IMR-90 (cell line): Measurements from ENCODE around the gene FBXO5. TPM values are rescaled to one million over a fixed set of nuclear protein-coding genes. Genes with fewer than 3 reads are reported as not detected.

Experiments used
- ATAC-seq: fragments of 200-7000 bp; cut with Tn5 transposase; 2 replicates; pipeline ENCODE4 v1.9.1; 2020; ENCODE audit warnings: low read depth, mild to moderate bottlenecking, moderate library complexity
- BruUV-seq: library from RNA; stranded (reverse); fragments of 400-500 nt; replicated peaks from 2 replicates; lab custom pipeline; 2021; lab: Mats Ljungman, UMichigan
- CTCF ChIA-PET: fragments of 300-600 bp; formaldehyde crosslinking; extraction: SDS; loops from one replicate; lab custom pipeline; 2021; ENCODE audit warnings: antibody characterized with exemption; lab: Yijun Ruan, JAX
- POLR2A ChIA-PET: fragments of 300-600 bp; sonication (Branson Sonifier 250); formaldehyde crosslinking; loops from one replicate; lab custom pipeline; 2022; ENCODE audit warnings: antibody characterized with exemption; ENCODE audit not compliant: unreplicated experiment; lab: Charles Lee
- DNase-seq: peaks from one replicate; pipeline ENCODE4 v3.0.0; 2013
- H2AFZ ChIP-seq: replicated peaks from 2 replicates; pipeline ENCODE3; 2013; ENCODE audit warnings: low read length, mild to moderate bottlenecking; ENCODE audit not compliant: poor library complexity
- H2AK5ac ChIP-seq: 2 replicates; pipeline ENCODE4 v1.6.1; 2013; ENCODE audit warnings: low read depth, low read length, inconsistent platforms
- H2AK9ac ChIP-seq: replicated peaks from 2 replicates; pipeline ENCODE3; 2013; ENCODE audit warnings: mild to moderate bottlenecking, low read depth, low read length, moderate library complexity; ENCODE audit not compliant: poor library complexity
- H2BK120ac ChIP-seq: 2 replicates; pipeline ENCODE4 v1.6.1; 2013; ENCODE audit warnings: low read depth, low read length, inconsistent platforms
- H2BK15ac ChIP-seq: 3 replicates; pipeline ENCODE4 v1.6.1; 2013; ENCODE audit warnings: low read depth, low read length, inconsistent platforms
- H2BK20ac ChIP-seq: 2 replicates; pipeline ENCODE4 v1.6.1; 2013; ENCODE audit warnings: low read depth, mild to moderate bottlenecking, inconsistent platforms, low read length, moderate library complexity
- H2BK5ac ChIP-seq: 2 replicates; pipeline ENCODE4 v1.6.1; 2013; ENCODE audit warnings: mild to moderate bottlenecking, low read depth, low read length, inconsistent platforms; ENCODE audit not compliant: poor library complexity, severe bottlenecking
- H3K14ac ChIP-seq: replicated peaks from 2 replicates; pipeline ENCODE4 v1.6.1; 2013; ENCODE audit warnings: low read depth, low read length, inconsistent platforms
- H3K18ac ChIP-seq: 2 replicates; pipeline ENCODE4 v1.6.1; 2013; ENCODE audit warnings: low read depth, low read length, control low read depth
- H3K23ac ChIP-seq: 2 replicates; pipeline ENCODE4 v1.6.1; 2013; ENCODE audit warnings: low read depth, low read length, inconsistent platforms
- H3K27ac ChIP-seq: 2 replicates; pipeline ENCODE4 v1.5.1; 2013; ENCODE audit warnings: mild to moderate bottlenecking, control low read depth, low read length; ENCODE audit not compliant: insufficient read depth
- H3K27me3 ChIP-seq: 2 replicates; pipeline ENCODE4 v1.6.1; 2013; ENCODE audit warnings: low read length; ENCODE audit not compliant: control insufficient read depth, insufficient read depth
- H3K36me3 ChIP-seq: 2 replicates; pipeline ENCODE4 v1.6.1; 2013; ENCODE audit warnings: low read length, mixed read lengths; ENCODE audit not compliant: control insufficient read depth, insufficient read depth
- H3K4ac ChIP-seq: 2 replicates; pipeline ENCODE4 v1.6.1; 2013; ENCODE audit warnings: low read depth, low read length, inconsistent platforms
- H3K4me1 ChIP-seq: 2 replicates; pipeline ENCODE4 v1.6.1; 2013; ENCODE audit warnings: low read length, mixed read lengths; ENCODE audit not compliant: control insufficient read depth, insufficient read depth
- H3K4me2 ChIP-seq: 2 replicates; pipeline ENCODE4 v1.6.1; 2013; ENCODE audit warnings: low read depth, mild to moderate bottlenecking, control low read depth, low read length, moderate library complexity
- H3K4me3 ChIP-seq: 2 replicates; pipeline ENCODE4 v1.5.1; 2013; ENCODE audit warnings: low read depth, mild to moderate bottlenecking, control low read depth, low read length, moderate library complexity; ENCODE audit not compliant: insufficient read depth
- H3K56ac ChIP-seq: 2 replicates; pipeline ENCODE4 v1.6.1; 2013; ENCODE audit warnings: low read length, inconsistent platforms; ENCODE audit not compliant: insufficient read depth; ENCODE audit errors: extremely low read depth
- H3K79me1 ChIP-seq, 2 experiments: 2 replicates each; pipeline ENCODE4 v1.6.1; 2013; ENCODE audit warnings: low read length in 2 of 2, inconsistent platforms in 1 of 2, low read depth in 1 of 2
- H3K9ac ChIP-seq: 2 replicates; pipeline ENCODE4 v1.6.1; 2013; ENCODE audit warnings: low read depth, low read length, control low read depth
- H3K9me1 ChIP-seq: 2 replicates; pipeline ENCODE4 v1.6.1; 2013; ENCODE audit warnings: low read length, inconsistent platforms; ENCODE audit not compliant: insufficient read depth
- H3K9me3 ChIP-seq: 2 replicates; pipeline ENCODE4 v1.6.1; 2013; ENCODE audit warnings: low read length; ENCODE audit not compliant: control insufficient read depth, insufficient read depth
- H4K20me1 ChIP-seq: 2 replicates; pipeline ENCODE4 v1.6.1; 2013; ENCODE audit warnings: low read length, inconsistent platforms; ENCODE audit not compliant: insufficient read depth
- H4K5ac ChIP-seq: 2 replicates; pipeline ENCODE4 v1.6.1; 2013; ENCODE audit warnings: mild to moderate bottlenecking, low read depth, low read length, control low read depth
- H4K8ac ChIP-seq, 2 experiments: 2 replicates each; pipeline ENCODE4 v1.6.1; 2013; ENCODE audit warnings: low read depth in 2 of 2, low read length in 2 of 2, control low read depth in 1 of 2, inconsistent platforms in 1 of 2
- H4K91ac ChIP-seq: 2 replicates; pipeline ENCODE4 v1.6.1; 2013; ENCODE audit warnings: low read depth, low read length, inconsistent platforms; ENCODE audit not compliant: insufficient read depth
- BHLHE40 ChIP-seq: fragments of 150-350 bp; IDR thresholded peaks from 2 replicates; pipeline ENCODE4 v1.6.1; 2016; ENCODE audit warnings: mild to moderate bottlenecking, low read depth, low read length
- CEBPB ChIP-seq: IDR thresholded peaks from 2 replicates; pipeline ENCODE4 v1.6.1; 2012; ENCODE audit warnings: low read depth, low read length, improper control_type of control experiment
- CTCF ChIP-seq: conservative IDR thresholded peaks from 2 replicates; pipeline ENCODE4 v1.5.1; 2012; ENCODE audit warnings: mild to moderate bottlenecking, low read depth, low read length, improper control_type of control experiment
- MXI1 ChIP-seq: IDR thresholded peaks from 2 replicates; pipeline ENCODE4 v1.6.1; 2012; ENCODE audit warnings: low read depth, mild to moderate bottlenecking, low read length, moderate library complexity, borderline replicate concordance
- RAD21 ChIP-seq: IDR thresholded peaks from 2 replicates; pipeline ENCODE4 v1.6.1; 2012; ENCODE audit warnings: low read length, improper control_type of control experiment
- SMC3 ChIP-seq: fragments of 150-350 bp; IDR thresholded peaks from 2 replicates; pipeline ENCODE4 v1.6.1; 2016; ENCODE audit warnings: low read depth, mild to moderate bottlenecking, antibody characterized with exemption, low read length, moderate library complexity
- WGBS, 2 experiments: methylation state at CpG; one replicate each; pipeline versions ENCODE4 v1.1.5 to v1.1.7; 2013; ENCODE audit warnings: missing lambda C conversion rate in 2 of 2; ENCODE audit not compliant: insufficient read length in 1 of 2; ENCODE audit errors: extremely low coverage in 2 of 2; 5-methylcytosine and 5-hydroxymethylcytosine counted together
- dilution Hi-C: fragments of 300-500 bp; cut with HindIII; formaldehyde crosslinking; loops from one replicate; pipeline ENCODE4 v1.14.3; 2018; ENCODE audit warnings: low sequenced_read_pairs; ENCODE audit not compliant: unreplicated experiment
- in situ Hi-C: fragments of 300-500 bp; cut with MboI; formaldehyde crosslinking; loops from 3 replicates; pipeline ENCODE4 v1.14.3; 2019; ENCODE audit warnings: low sequenced_read_pairs, inconsistent platforms, mixed read lengths
- intact Hi-C: fragments of 100-400 bp; cut with micrococcal nuclease; formaldehyde crosslinking; loops from 2 replicates; pipeline ENCODE4 v1.10.0; 2022
- polyA plus RNA-seq, 3 experiments: library from polyadenylated mRNA; depleted of rRNA; stranded (reverse); fragments of >200 nt; gene quantifications; 2 replicates each; pipeline ENCODE4 v1.2.3, GENCODE V29; 2012; ENCODE audit warnings: low replicate concordance in 1 of 3
- total RNA-seq: library from RNA; depleted of rRNA; stranded (reverse); fragments of >200 nt; gene quantifications from 2 replicates; pipeline ENCODE4 v1.2.3, GENCODE V29; 2012

Gene FBXO5
- total and polyA plus RNA-seq, 2 of the 4 experiments (the other 2 are of a cell fraction) = 11.8 to 16.7 TPM

- H3K4me3 ChIP-seq = no peak overlapping the region
- no peak overlapping the region for H3K14ac ChIP-seq
- H4K5ac ChIP-seq = no peak overlapping the region
- H3K23ac ChIP-seq = no peak overlapping the region
- peak; percentile 83 for ATAC-seq
- no peak overlapping the region for H2BK120ac ChIP-seq
- no peak overlapping the region for H2AK5ac ChIP-seq
- 71% methylated on average over 1 of the region's 6 CpGs; no CpG with 5 or more reads in 1 of the 2 experiments for WGBS, 2 experiments
- no peak overlapping the region for H3K27ac ChIP-seq
- 0 out of 2 replicates have a peak, but pooled peaks cover 2% of the 10 kb centered on the region for H3K4me1 ChIP-seq
- no peaks in the 10 kb centered on the region for H3K79me1 ChIP-seq
- DNase-seq = peak; percentile 56
- intact Hi-C loops (loop anchor here (1.0 kb wide), 1 partner anchor 160 kb away; no protein-coding TSS in a partner anchor), dilution Hi-C loops (no loop called here), in situ Hi-C loops (no loop called here)
- H3K4ac ChIP-seq = no peak overlapping the region
- no peak overlapping the region for H2BK15ac ChIP-seq
- H3K4me2 ChIP-seq = no peak overlapping the region
- CTCF ChIA-PET = interaction anchor here (1.0 kb wide), 1 partner anchor 67 kb away, joined by 3 read pairs; no protein-coding TSS in a partner anchor
- H3K9me3 ChIP-seq = no peaks in the 10 kb centered on the region
- H4K8ac ChIP-seq = no peak overlapping the region
- H3K18ac ChIP-seq = no peak overlapping the region
- H2AK9ac ChIP-seq = no peak overlapping the region
- H3K36me3 ChIP-seq = 0 out of 2 replicates have a peak, but pooled peaks cover 1% of the 10 kb centered on the region
- no peaks in the 10 kb centered on the region for H3K9me1 ChIP-seq
- BruUV-seq = no TSS peak
- H4K20me1 ChIP-seq = no peaks in the 10 kb centered on the region
- TF ChIP-seq MXI1 (no peak), SMC3 (peak; percentile 47), BHLHE40 (no peak), RAD21 (peak; percentile 60), CEBPB (no peak), CTCF (peak; percentile 69)
- no peak overlapping the region for H3K56ac ChIP-seq
- H3K27me3 ChIP-seq = no peaks in the 10 kb centered on the region
- H2BK20ac ChIP-seq = no peak overlapping the region
- H2AFZ ChIP-seq = no peak overlapping the region
- POLR2A ChIA-PET = no interaction called here
- no peak overlapping the region for H2BK5ac ChIP-seq
- no peak overlapping the region for H3K9ac ChIP-seq
- no peak overlapping the region for H4K91ac ChIP-seq
These were observed 41.3 kb upstream of the FBXO5 start for GRCh38 chr6:153023977-153024708.
